HCT116 (cell line): ENCODE results near the gene PAX5. TPM values are rescaled to one million over a fixed set of nuclear protein-coding genes. Genes with fewer than 3 reads are reported as not detected.

Experiments used
- ATAC-seq: fragments of 200-7000 bp; cut with Tn5 transposase; 2 replicates; pipeline ENCODE4 v1.9.1; 2020; ENCODE audit warnings: mild to moderate bottlenecking, moderate library complexity
- BruUV-seq: library from RNA; stranded (reverse); fragments of 400-500 nt; replicated peaks from 2 replicates; lab custom pipeline; 2021; lab: Mats Ljungman, UMichigan
- CTCF ChIA-PET: fragments of 300-600 bp; sonication (Branson Sonifier 250); formaldehyde crosslinking; loops from one replicate; lab custom pipeline; 2021; ENCODE audit warnings: antibody characterized with exemption; lab: Charles Lee
- POLR2A ChIA-PET: fragments of 300-600, 350-600 bp; sonication (Branson Sonifier 250); formaldehyde crosslinking; loops from one replicate; lab custom pipeline; 2021; ENCODE audit warnings: antibody characterized with exemption; lab: Charles Lee
- RAD21 ChIA-PET, 2 experiments: fragments of 300-600 bp; sonication (Branson Sonifier 250); formaldehyde crosslinking; loops; one replicate each; lab custom pipeline; 2023; ENCODE audit warnings: low total read pairs in 2 of 2; ENCODE audit not compliant: uncharacterized antibody in 2 of 2, unreplicated experiment in 2 of 2, low non-redundant PET in 1 of 2; lab: Charles Lee
- DNase-seq: peaks from one replicate; pipeline ENCODE4 v3.0.0-alpha.2; 2010; ENCODE audit warnings: low read depth, low spot score
- H2AFZ ChIP-seq: fragments of 200-600 bp; shearing (Covaris generic), sonication (generic); 2 replicates; pipeline ENCODE4 v1.6.1; 2017; ENCODE audit warnings: low read depth, mixed run types, mixed read lengths, antibody characterized with exemption, low read length; ENCODE audit not compliant: poor library complexity, severe bottlenecking
- H3K27ac ChIP-seq: 2 replicates; pipeline ENCODE4 v1.5.1; 2012; ENCODE audit warnings: low read depth, low read length
- H3K27me3 ChIP-seq: fragments of 200-600 bp; sonication (generic); 2 replicates; pipeline ENCODE4 v1.6.1; 2016; ENCODE audit warnings: mixed run types, low read length, mixed read lengths; ENCODE audit not compliant: insufficient read depth
- H3K36me3 ChIP-seq, 2 experiments: fragments of 200-500 bp in 1 of 2; fragments of 200-600 bp in 1 of 2; sonication (Bioruptor generic) in 1 of 2; sonication (generic) in 1 of 2; 2 replicates each; pipeline versions ENCODE4 v1.5.1 to v1.6.1; 2014 to 2016; ENCODE audit warnings: low read length in 2 of 2, inconsistent platforms in 1 of 2, mixed read lengths in 1 of 2, mixed run types in 1 of 2; ENCODE audit not compliant: insufficient read depth in 2 of 2, control insufficient read depth in 1 of 2
- H3K4me1 ChIP-seq, 2 experiments: fragments of 200-600 bp in 1 of 2; sonication (generic) in 1 of 2; 2 replicates each; pipeline versions ENCODE4 v1.5.1 to v1.6.1; 2012 to 2017; ENCODE audit warnings: low read length in 2 of 2, inconsistent platforms in 1 of 2, mild to moderate bottlenecking in 1 of 2, mixed read lengths in 1 of 2, mixed run types in 1 of 2, moderate library complexity in 1 of 2; ENCODE audit not compliant: insufficient read depth in 2 of 2, control insufficient read depth in 1 of 2
- H3K4me2 ChIP-seq: fragments of 200-600 bp; sonication (generic); 2 replicates; pipeline ENCODE4 v1.6.1; 2017; ENCODE audit warnings: mixed run types, low read length, mixed read lengths
- H3K4me3 ChIP-seq, 2 experiments: fragments of 200-600 bp in 1 of 2; sonication (generic) in 1 of 2; replicated peaks in 1 of 2; 2 replicates each; pipeline ENCODE4 v1.5.1; 2011 to 2016; ENCODE audit warnings: low read length in 2 of 2, control low read depth in 1 of 2, low read depth in 1 of 2, mild to moderate bottlenecking in 1 of 2, mixed read lengths in 1 of 2, mixed run types in 1 of 2
- H3K79me2 ChIP-seq: fragments of 200-600 bp; sonication (generic); 2 replicates; pipeline ENCODE4 v1.6.1; 2017; ENCODE audit warnings: mild to moderate bottlenecking, mixed run types, low read length, moderate library complexity, mixed read lengths; ENCODE audit not compliant: insufficient read depth
- H3K9ac ChIP-seq: fragments of 200-600 bp; sonication (generic); 2 replicates; pipeline ENCODE4 v1.6.1; 2016; ENCODE audit warnings: low read length, mixed read lengths
- H3K9me2 ChIP-seq: fragments of 200-600 bp; sonication (generic), shearing (Covaris generic); 2 replicates; pipeline ENCODE4 v1.6.1; 2017; ENCODE audit warnings: mixed run types, mild to moderate bottlenecking, moderate library complexity; ENCODE audit not compliant: insufficient read depth
- H3K9me3 ChIP-seq, 2 experiments: fragments of 200-500 bp in 1 of 2; fragments of 200-600 bp in 1 of 2; sonication (Bioruptor generic) in 1 of 2; sonication (generic) in 1 of 2; 2 replicates each; pipeline ENCODE4 v1.6.1; 2014 to 2017; ENCODE audit warnings: low read length in 2 of 2, mixed read lengths in 2 of 2, inconsistent platforms in 1 of 2, low read depth in 1 of 2, mild to moderate bottlenecking in 1 of 2, mixed run types in 1 of 2, moderate library complexity in 1 of 2; ENCODE audit not compliant: control insufficient read depth in 1 of 2, insufficient read depth in 1 of 2
- H4K20me1 ChIP-seq: fragments of 200-600 bp; sonication (generic), shearing (Covaris generic); 2 replicates; pipeline ENCODE4 v1.6.1; 2017; ENCODE audit warnings: mixed run types, mild to moderate bottlenecking, moderate library complexity; ENCODE audit not compliant: insufficient read depth
- CBX3 ChIP-seq: IDR thresholded peaks from 2 replicates; pipeline ENCODE4 v1.6.1; 2012; ENCODE audit warnings: low read depth
- CEBPB ChIP-seq: IDR thresholded peaks from 2 replicates; pipeline ENCODE4 v1.6.1; 2012; ENCODE audit warnings: low read depth
- CTCF ChIP-seq, 3 experiments: fragments of 200-600 bp in 1 of 3; sonication (generic) in 1 of 3; IDR thresholded peaks in 2 of 3; conservative IDR thresholded peaks in 1 of 3; 2 replicates each; pipeline ENCODE4 v1.5.1; 2012 to 2017; ENCODE audit warnings: low read depth in 2 of 3, low read length in 2 of 3, antibody characterized with exemption in 1 of 3, borderline replicate concordance in 1 of 3, control low read depth in 1 of 3, mild to moderate bottlenecking in 1 of 3, mixed read lengths in 1 of 3, mixed run types in 1 of 3, moderate library complexity in 1 of 3; ENCODE audit not compliant: insufficient read depth in 1 of 3
- EZH2 ChIP-seq: fragments of 200-600 bp; sonication (generic); IDR thresholded peaks from 2 replicates; pipeline ENCODE4 v1.6.1; 2017; ENCODE audit warnings: antibody characterized with exemption, mixed run types
- JUND ChIP-seq: IDR thresholded peaks from 2 replicates; pipeline ENCODE4 v1.6.1; 2012
- SIN3A ChIP-seq: IDR thresholded peaks from 2 replicates; pipeline ENCODE4 v1.6.1; 2012; ENCODE audit warnings: low read depth
- SP1 ChIP-seq: IDR thresholded peaks from 2 replicates; pipeline ENCODE4 v1.6.1; 2012; ENCODE audit warnings: low read depth
- TCF7L2 ChIP-seq: IDR thresholded peaks from 2 replicates; pipeline ENCODE4 v1.7.0; 2011; ENCODE audit warnings: borderline replicate concordance, inconsistent platforms; ENCODE audit not compliant: insufficient read depth, insufficient read length; ENCODE audit errors: extremely low read depth
- YY1 ChIP-seq: IDR thresholded peaks from 2 replicates; pipeline ENCODE4 v1.6.1; 2011; ENCODE audit warnings: low read length, low read depth, moderate library complexity, mild to moderate bottlenecking; ENCODE audit not compliant: insufficient replicate concordance; ENCODE audit errors: extremely low read depth
- ZBTB33 ChIP-seq: IDR thresholded peaks from 2 replicates; pipeline ENCODE4 v1.6.1; 2011; ENCODE audit warnings: mild to moderate bottlenecking, low read length, moderate library complexity; ENCODE audit not compliant: insufficient replicate concordance; ENCODE audit errors: extremely low read depth
- ZFX ChIP-seq: fragments of 450-650 bp; IDR thresholded peaks from 2 replicates; pipeline ENCODE4 v1.6.1; 2017
- intact Hi-C: fragments of 100-400 bp; cut with micrococcal nuclease; formaldehyde crosslinking; loops from 2 replicates; pipeline ENCODE4 v1.10.0; 2022
- total RNA-seq: library from RNA; stranded (reverse); gene quantifications from one replicate; pipeline ENCODE4 v1.2.1, GENCODE V29; 2021; ENCODE audit not compliant: unreplicated experiment

PAX5 gene
- total RNA-seq, 1 experiment from 2014 or later, result 0.17 TPM

GRCh38 chr9:36842560-36843530 is 191.2 kb downstream of the PAX5 start:
- Histone ChIP-seq H2AFZ (no peak overlapping the region), H3K4me1 (no peaks in the 10 kb centered on the region), H4K20me1 (no peaks in the 10 kb centered on the region), H3K9me2 (no peaks in the 10 kb centered on the region), H3K27me3 (no peaks in the 10 kb centered on the region)
- no peak for DNase-seq
- TF ChIP-seq SP1 (no peak), YY1 (no peak), CEBPB (no peak), ZBTB33 (no peak), CBX3 (no peak), CTCF (IDR thresholded peaks at IDR 0.05 in 2 of 3, conservative IDR thresholded peaks at IDR 0.05 in 1 of 3; ENCODE audit: borderline replicate concordance in 1 of 3, insufficient read depth in 1 of 3, low read depth in 2 of 3, low read length in 2 of 3) (no peak), SIN3A (no peak), TCF7L2 (no peak), EZH2 (no peak), ZFX (no peak), JUND (no peak)
- TF ChIP-seq, all 23 proteins: peak for 0
- intact Hi-C loops, result no loop called here
- H3K4me2 ChIP-seq, result no peak overlapping the region
- no peaks in the 10 kb centered on the region for H3K9me3 ChIP-seq
- H3K27ac ChIP-seq, result no peak overlapping the region
- no TSS peak for BruUV-seq
- no peaks in the 10 kb centered on the region for H3K79me2 ChIP-seq
- H3K36me3 ChIP-seq, result no peaks in the 10 kb centered on the region
- ChIA-PET RAD21 (no interaction called here), CTCF (interaction anchor here (1.5 kb wide), 1 partner anchor 13 kb away, joined by 6 read pairs; no protein-coding TSS in a partner anchor), POLR2A (no interaction called here)
- H3K9ac ChIP-seq, result no peak overlapping the region
- ATAC-seq, result no peak
- H3K4me3 ChIP-seq, result no peak overlapping the region
